ENCODE measurements around the gene SPEF2. TPM values are rescaled to one million over a fixed set of nuclear protein-coding genes. Genes with fewer than 3 reads are reported as not detected.

Gene SPEF2
- total and polyA plus RNA-seq, 10 of the 15 experiments (the other 5 are each of a cell fraction or from before 2014, with no cell fraction given), result 0.03 to 2.0 (median 0.07) TPM; not detected in 3

DNA sequence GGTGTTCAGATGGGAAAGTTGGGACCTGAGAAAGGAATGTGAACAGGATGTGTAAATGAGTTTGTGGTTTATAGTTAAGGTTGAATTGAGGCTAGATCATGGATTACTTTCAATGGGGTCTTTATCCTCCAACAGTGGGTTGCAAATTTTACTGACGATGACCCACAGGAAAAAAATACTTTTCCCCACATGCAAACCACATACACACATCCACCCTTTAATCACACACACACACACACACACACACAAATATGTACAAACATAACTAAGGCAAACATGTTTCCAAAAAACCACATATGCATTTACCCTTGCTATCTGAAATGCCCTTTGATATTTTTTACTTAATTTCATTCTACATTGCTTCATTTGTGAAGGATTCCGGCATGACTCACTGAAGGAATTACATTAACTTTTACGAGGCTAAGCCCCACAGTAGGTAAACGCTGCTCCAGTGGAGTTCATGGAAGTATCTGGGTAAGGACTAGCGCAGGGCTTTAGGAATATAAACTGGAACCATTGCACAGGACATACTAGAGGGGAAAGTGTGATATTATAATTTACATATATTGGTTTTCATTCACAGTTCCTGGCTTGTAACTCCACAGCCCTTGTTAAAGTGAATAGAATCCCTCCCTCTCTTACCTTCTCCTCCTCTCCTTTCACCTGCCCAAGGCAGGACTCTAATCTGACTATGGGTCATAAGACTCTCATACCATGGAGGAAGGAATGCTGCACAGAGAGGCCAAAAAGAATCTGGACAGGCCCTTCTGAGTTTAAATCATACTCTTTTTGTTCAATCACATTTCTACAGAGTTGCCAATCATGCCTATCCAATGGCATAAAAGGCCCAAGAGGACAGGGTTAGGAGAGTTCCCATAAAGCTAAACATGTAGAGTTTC, 8.5 kb upstream of the SPEF2 start:
- Histone ChIP-seq H3K79me2 (ENCODE audit: control insufficient read depth, insufficient read depth, low read length) (no peaks in the 10 kb centered on the region), H3K9me3 (replicated peaks; ENCODE audit: control insufficient read depth, insufficient read depth, low read length) (no peaks in the 10 kb centered on the region), H3K4me1 (ENCODE audit: control insufficient read depth, insufficient read depth, low read length) (no peaks in the 10 kb centered on the region), H3K36me3 (ENCODE audit: control insufficient read depth in 2 of 2, insufficient read depth in 2 of 2, low read length in 1 of 2) (no peaks in the 10 kb centered on the region), H3K27ac (ENCODE audit: control insufficient read depth, insufficient read depth) (no peak overlapping the region), H4K20me1 (ENCODE audit: control insufficient read depth, insufficient read depth) (no peaks in the 10 kb centered on the region), H3K4me3 (no peak overlapping the region), H3K9ac (ENCODE audit: control insufficient read depth, insufficient read depth, low read length) (no peak overlapping the region), H2AFZ (ENCODE audit: control insufficient read depth, low read depth, low read length) (no peak overlapping the region), H3K27me3 (replicated peaks in 1 of 2; ENCODE audit: control insufficient read depth in 2 of 2, insufficient read depth in 2 of 2, low read length in 1 of 2) (no peaks in the 10 kb centered on the region), H3K4me2 (ENCODE audit: control insufficient read depth, insufficient read depth) (no peak overlapping the region)
- 12% methylated on average over 5 of the region's 5 CpGs for WGBS (ENCODE audit: insufficient coverage, insufficient replicate concordance, low lambda C conversion rate, missing lambda C conversion rate)
- TF ChIP-seq PML (IDR thresholded peaks at IDR 0.05; ENCODE audit: low read length), result no peak
- TF ChIP-seq, protein P1, sequence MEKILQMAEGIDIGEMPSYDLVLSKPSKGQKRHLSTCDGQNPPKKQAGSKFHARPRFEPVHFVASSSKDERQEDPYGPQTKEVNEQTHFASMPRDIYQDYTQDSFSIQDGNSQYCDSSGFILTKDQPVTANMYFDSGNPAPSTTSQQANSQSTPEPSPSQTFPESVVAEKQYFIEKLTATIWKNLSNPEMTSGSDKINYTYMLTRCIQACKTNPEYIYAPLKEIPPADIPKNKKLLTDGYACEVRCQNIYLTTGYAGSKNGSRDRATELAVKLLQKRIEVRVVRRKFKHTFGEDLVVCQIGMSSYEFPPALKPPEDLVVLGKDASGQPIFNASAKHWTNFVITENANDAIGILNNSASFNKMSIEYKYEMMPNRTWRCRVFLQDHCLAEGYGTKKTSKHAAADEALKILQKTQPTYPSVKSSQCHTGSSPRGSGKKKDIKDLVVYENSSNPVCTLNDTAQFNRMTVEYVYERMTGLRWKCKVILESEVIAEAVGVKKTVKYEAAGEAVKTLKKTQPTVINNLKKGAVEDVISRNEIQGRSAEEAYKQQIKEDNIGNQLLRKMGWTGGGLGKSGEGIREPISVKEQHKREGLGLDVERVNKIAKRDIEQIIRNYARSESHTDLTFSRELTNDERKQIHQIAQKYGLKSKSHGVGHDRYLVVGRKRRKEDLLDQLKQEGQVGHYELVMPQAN (conservative IDR thresholded peaks at IDR 0.05), result no peak
- no peak for TF ChIP-seq EZH2 (IDR thresholded peaks at IDR 0.05; ENCODE audit: borderline replicate concordance, control insufficient read depth, low read depth, low read length)
- TF ChIP-seq ZNF217 (IDR thresholded peaks at IDR 0.05), result no peak
- TF ChIP-seq SMAD1 (IDR thresholded peaks at IDR 0.05; ENCODE audit: low read depth, partially characterized antibody), result no peak
- no peak for TF ChIP-seq DPF2 (IDR thresholded peaks at IDR 0.05)
- TF ChIP-seq YBX1 (IDR thresholded peaks at IDR 0.05), result no peak
- TF ChIP-seq LARP7 (IDR thresholded peaks at IDR 0.05), result no peak
- TF ChIP-seq HDGF (IDR thresholded peaks at IDR 0.05), result no peak
- TF ChIP-seq, protein P2, sequence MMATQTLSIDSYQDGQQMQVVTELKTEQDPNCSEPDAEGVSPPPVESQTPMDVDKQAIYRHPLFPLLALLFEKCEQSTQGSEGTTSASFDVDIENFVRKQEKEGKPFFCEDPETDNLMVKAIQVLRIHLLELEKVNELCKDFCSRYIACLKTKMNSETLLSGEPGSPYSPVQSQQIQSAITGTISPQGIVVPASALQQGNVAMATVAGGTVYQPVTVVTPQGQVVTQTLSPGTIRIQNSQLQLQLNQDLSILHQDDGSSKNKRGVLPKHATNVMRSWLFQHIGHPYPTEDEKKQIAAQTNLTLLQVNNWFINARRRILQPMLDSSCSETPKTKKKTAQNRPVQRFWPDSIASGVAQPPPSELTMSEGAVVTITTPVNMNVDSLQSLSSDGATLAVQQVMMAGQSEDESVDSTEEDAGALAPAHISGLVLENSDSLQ (IDR thresholded peaks at IDR 0.05), result no peak
- TF ChIP-seq SRF (IDR thresholded peaks at IDR 0.05; ENCODE audit: low read depth in 2 of 2, low read length in 2 of 2), result no peak
- TF ChIP-seq PAX8 (IDR thresholded peaks at IDR 0.05), result no peak
- no peak for TF ChIP-seq FOXK2 (IDR thresholded peaks at IDR 0.05)
- TF ChIP-seq KDM1A (IDR thresholded peaks at IDR 0.05; ENCODE audit: borderline replicate concordance), result no peak
- TF ChIP-seq SIN3A (IDR thresholded peaks at IDR 0.05; ENCODE audit: low read depth, low read length), result no peak
- TF ChIP-seq, protein P3, sequence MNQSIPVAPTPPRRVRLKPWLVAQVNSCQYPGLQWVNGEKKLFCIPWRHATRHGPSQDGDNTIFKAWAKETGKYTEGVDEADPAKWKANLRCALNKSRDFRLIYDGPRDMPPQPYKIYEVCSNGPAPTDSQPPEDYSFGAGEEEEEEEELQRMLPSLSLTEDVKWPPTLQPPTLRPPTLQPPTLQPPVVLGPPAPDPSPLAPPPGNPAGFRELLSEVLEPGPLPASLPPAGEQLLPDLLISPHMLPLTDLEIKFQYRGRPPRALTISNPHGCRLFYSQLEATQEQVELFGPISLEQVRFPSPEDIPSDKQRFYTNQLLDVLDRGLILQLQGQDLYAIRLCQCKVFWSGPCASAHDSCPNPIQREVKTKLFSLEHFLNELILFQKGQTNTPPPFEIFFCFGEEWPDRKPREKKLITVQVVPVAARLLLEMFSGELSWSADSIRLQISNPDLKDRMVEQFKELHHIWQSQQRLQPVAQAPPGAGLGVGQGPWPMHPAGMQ (IDR thresholded peaks at IDR 0.05; ENCODE audit: borderline replicate concordance), result no peak
- no peak for TF ChIP-seq ZBED1 (IDR thresholded peaks at IDR 0.05; ENCODE audit: borderline replicate concordance)
- ChIA-PET POLR2A (no interaction called here), CTCF (interaction anchor here (1.2 kb wide), 1 partner anchor 317 kb away, joined by 3 read pairs; no protein-coding TSS in a partner anchor), SMC1A (ENCODE audit: uncharacterized antibody, unreplicated experiment) (interaction anchor here (2.5 kb wide), 1 partner anchor 12 kb away, joined by 7 read pairs; no protein-coding TSS in a partner anchor), RAD21 (ENCODE audit: unreplicated experiment) (no interaction called here)
- FAIRE-seq, result no peak
- no peak for ATAC-seq
- in situ Hi-C loops (cut with MboI), result no loop called here
- intact Hi-C loops (cut with micrococcal nuclease; ENCODE audit: unreplicated experiment), result no loop called here
- no TSS peak for BruUV-seq (replicated peaks)
- no peak for DNase-seq (ENCODE audit: low read depth, low spot score)
